COR-L47 (cell line): ENCODE measurements around the gene LTBP1.
"Not testable (repeated sequence)": the region's sequence is repeated elsewhere in the genome, so short reads cannot be mapped to it uniquely, and the experiment has no call there.

ENCODE experiments used
- DNase-seq: peaks from one replicate; lab custom pipeline; 2025; lab: John Stamatoyannopoulos, UW

Gene LTBP1

DNA sequence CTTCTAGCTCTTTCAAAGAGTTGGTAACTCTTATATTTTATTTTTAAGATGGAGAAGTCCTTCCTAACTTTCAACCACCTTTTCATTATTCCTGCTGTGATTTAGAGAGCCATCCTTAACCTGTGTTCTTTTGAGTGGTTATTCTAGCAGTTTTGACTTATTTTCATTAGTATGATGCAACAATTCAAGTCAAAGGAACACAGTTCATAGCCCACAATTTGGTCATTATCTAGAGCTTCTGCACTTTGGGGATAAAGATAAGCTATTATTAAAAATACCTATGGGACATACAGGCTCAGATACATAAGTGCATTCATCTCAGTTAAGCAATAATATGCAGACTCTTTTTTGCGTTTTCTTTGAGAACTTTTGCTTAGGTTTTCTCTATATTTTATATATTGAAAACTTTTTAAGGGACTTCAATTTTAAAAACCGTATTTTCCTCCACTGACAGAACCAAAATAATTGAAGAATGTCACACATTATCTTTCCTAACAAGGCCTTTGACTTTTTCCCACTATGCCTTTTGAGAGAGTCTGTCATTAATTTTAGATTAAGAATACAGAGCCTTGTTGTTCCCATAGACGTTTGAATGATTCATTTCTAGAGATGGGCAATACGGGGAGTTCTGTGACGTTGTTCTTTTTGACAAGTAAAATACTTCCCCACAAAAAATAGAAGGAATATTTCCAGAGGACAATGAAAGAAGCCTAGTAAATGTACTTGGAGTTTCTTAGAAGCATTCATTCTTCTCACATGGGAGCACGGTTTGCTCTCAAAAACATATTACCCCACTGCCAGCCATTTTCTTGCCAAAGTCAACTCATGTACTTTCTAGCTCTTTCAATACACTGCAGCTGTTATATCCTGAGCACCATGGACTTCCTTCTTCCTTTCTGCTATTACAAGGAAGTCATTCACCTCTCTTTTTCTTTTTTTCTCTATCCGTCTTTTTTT is 486.8 kb downstream of the LTBP1 start:
- DNase-seq = no peak

DNA sequence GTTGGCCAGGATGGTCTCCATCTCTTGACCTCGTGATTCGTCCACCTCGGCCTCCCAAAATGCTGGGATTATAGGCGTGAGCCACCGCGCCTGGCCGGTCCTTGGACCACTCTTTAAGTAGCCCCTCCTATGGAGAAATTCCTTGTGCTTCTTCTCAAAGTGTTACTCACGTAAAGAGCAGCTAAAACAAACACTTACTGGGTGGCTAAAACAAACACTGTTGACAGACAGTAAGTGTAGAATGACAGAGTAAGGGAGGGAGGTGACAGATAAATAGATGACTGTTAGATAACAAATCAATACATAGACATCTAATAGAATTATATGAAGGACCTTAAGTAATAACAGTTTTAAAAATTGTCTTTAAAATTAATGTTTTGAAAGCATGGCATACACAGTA is 488.8 kb downstream of the LTBP1 start:
- no peak for DNase-seq

DNA sequence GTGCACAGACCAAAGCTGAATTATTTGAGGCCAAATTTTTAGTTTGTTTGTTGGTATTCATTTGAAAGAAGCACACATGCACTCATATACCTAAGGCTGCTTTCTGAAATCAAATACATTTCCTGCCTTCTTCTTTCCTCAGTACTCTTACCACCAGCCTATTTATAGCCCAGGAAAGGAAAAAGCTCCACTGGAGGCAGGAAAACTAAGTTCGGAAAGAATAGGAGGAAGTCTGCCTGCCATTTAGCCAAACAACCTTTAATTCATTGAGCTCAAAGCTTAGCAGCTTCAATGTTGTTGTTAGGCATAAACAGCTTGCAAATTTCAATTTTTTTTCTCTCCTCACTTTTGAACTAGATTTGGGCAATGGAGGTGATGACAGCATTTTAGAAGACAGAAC is 489.3 kb downstream of the LTBP1 start:
- no peak for DNase-seq

DNA sequence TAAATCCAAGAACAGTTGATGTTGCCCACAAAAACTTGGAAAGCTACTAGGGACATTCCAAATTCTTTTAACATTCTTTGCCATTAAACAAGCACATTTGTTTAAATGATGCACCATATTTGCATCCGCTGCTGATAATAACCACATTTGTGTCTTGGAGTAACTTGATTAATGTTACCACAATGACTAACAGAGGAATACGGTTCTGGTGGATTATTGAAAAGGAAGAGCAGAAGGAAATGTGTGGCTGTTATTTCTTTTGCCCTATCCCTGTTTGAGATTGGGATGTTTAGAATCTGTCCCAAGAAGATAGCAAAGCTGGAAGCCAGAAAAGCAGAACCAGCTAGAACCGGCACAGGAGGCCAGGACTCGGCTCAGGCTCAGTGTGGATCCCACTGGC is 490.5 kb downstream of the LTBP1 start:
- no peak for DNase-seq

DNA sequence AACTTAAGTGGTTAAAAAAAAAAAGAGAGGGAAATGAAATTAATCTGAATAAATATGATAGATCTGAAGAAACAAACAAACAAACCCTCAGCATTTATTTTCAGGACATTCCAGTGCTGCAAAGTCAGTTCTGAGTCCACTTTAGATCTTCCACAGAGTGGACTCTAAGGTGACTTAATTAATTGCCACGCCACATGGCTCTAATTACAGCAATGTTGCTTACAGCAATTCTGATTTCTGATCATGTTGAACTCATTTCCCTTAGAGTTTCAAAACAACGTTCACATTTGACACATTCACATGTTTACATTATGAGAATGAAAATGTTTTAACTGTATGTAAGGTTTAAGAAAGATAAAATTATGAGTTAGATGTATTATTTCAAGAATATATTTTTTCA is 491.1 kb downstream of the LTBP1 start:
- no peak for DNase-seq

DNA sequence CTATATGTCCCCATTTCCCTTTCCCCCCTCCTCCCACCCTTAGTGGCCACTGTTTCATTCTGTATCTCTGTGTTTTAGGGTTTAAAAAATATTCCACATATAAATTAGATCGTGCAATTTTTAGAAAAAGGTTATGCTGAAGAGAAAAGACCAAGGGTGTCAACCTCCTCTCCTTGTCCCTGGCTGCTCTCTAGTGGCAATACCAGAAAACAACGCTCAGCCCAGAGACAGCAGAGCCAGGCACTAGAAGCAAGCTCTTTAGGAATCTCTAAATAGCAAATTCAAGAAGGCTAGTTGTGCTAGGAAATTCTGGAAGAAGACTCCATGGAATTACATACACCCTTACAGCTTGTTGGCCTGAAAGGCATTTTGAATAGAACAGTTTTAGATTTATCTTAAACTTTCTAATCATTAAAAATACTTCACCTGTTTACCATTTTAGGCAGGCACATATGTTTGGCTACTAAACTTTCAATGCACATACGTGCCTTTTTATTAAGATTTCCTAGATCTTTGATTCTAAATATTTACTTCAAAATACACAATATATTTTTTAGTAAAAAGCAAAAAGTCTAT is 494.6 kb downstream of the LTBP1 start:
- peak; percentile 2 for DNase-seq

DNA sequence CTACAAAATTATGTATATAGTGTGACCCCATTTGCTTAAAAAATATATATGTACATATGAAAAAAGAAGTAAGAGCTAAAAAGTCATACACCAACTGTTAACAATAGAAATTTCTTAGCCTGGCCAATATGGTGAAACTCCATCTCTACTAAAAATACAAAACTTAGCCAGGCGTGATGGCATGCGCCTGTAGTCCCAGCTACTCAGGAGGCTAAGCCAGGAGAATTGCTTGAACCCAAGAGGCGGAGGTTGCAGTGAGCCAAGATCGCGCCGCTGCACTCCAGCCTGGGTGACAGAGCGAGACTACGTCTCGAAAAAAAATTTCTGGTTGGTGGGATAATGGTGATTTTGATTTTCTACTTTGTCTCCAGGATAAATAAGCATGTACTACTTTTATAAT is 495.3 kb downstream of the LTBP1 start:
- not testable (repeated sequence) for DNase-seq

DNA sequence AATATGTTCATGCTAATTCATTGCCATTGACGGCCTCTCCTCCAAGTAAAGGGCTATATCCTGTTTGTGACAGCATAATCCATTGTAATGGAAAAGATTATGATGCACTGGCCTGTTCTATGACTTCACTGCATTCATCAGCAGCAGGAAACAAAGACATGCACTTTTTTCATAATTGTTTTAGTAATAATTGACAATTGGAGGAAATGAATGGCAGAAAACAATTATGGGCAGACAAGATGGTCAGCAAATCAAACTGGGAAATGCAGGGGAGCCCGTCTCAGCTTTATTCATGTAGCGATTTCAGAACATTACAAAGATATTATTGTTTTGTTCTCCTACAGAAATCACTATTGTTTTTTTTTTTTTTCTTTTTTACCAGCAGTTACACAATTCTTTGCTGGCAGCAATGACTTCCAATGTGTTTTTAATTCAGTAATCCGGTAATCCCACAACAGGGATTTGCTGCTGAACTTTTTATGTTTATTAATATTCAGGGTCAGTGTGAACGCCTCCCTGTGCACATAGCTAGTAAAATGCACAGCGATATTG is 495.9 kb downstream of the LTBP1 start:
- DNase-seq = no peak

DNA sequence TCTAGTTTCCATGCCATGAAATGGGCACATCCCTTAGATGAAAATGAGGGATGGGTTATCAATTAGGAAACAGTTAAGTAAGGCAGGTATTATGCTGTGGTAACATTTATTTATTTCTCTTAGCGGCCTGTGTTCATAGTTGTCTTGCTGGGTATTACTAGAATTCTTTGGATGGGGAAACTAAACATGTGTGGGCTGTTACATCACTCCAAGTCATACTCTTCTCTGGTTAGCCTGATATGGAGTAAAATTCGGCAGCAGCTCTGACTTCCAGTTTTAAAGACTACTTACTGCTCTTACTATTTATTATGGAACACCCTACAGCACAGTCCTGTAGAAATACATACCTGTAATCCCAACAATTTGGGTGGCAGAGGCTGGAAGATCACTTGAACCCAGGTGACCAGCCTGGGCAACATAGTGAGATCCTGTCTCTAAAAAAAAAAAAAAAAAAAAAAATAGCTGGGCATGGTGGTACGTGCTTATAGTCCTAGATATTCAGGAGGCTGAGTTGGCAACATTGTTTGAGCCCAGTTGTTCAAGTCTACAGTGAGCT is 496.6 kb downstream of the LTBP1 start:
- no peak for DNase-seq

DNA sequence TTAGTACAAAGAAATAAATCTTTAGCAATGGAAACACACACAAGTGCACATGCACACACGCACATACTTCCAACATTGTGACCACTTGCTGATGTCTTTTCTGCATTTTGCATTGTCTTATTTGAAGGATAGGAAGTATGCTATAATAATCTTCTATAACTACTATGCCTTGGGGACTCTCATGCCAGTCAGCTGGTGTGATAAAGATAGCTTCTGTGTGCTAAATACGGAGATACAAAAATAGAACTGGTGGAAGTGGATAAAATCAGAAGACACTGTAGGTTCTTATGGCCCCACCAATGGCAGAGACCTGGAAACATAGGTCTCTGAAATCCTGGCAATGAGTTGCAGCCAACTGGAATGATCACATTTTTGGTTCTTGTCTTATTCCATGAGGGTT is 498.2 kb downstream of the LTBP1 start:
- DNase-seq = no peak

DNA sequence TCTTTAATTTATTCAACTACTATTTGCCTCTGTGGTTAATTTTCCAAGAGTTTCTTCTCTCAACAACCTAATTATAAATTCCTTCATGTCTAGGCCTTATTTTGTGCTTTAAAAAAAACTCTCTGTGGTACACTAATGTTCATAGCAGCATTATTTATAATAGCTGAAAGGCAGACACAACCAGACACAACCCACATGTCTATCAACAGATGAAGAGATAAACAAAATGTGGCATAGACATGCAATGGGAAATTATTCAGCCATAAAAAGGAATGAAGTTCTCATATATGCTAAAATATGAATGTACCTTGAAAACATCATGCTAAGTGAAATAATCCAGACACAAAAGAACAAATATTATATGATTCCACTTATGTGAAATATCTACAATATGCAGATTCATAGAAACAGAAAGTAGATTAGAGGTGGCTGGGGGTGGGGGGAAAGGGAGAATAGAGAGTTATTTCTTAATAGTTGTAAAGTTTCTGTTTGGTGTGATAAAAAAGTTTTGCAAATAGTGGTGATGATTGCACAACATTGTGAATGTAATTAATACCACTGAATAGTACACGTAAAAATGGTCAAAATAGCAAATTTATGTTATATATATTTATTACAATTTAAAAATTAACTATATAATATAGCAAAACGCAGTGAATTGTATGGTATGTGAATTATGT is 501.6 kb downstream of the LTBP1 start:
- DNase-seq = no peak
